ENCODE results near the gene PDZRN3. TPM values are rescaled to one million over a fixed set of nuclear protein-coding genes. Genes with fewer than 3 reads are reported as not detected.
A peak's percentile ranks its signal among the peaks of the same experiment; 100 is the strongest.

The PDZRN3 gene
- total and polyA plus RNA-seq, 2 experiments from 2014 or later: 7.5 to 14.0 TPM

- TF ChIP-seq ZNF462 (CRISPR knock-in tag; IDR thresholded peaks at IDR 0.05) (no peak), ETS1 (IDR thresholded peaks at IDR 0.05) (no peak), REST (IDR thresholded peaks at IDR 0.05; ENCODE audit: unreplicated experiment) (no peak), ZNF114 (CRISPR knock-in tag; IDR thresholded peaks at IDR 0.05) (no peak)
These were observed 231.7 kb downstream of the PDZRN3 start (continued) for GRCh38 chr3:73393005-73393404.

GRCh38 chr3:73391984-73392383 lies 232.8 kb downstream of the PDZRN3 start:
- Histone ChIP-seq H2AFZ (no peak overlapping the region), H4K20me1 (replicated peaks; ENCODE audit: insufficient read depth) (no peaks in the 10 kb centered on the region), H3K4me1 (ENCODE audit: insufficient read depth) (no peaks in the 10 kb centered on the region), H3K27ac (ENCODE audit: low read depth) (no peak overlapping the region), H3F3A (replicated peaks; ENCODE audit: low read depth) (no peaks in the 10 kb centered on the region), H3K4me2 (no peak overlapping the region), H3K27me3 (ENCODE audit: insufficient read depth) (no peaks in the 10 kb centered on the region), H3K4me3 (no peak overlapping the region), H3K79me2 (replicated peaks; ENCODE audit: insufficient read depth) (no peaks in the 10 kb centered on the region), H3K9me2 (ENCODE audit: insufficient read depth) (0 out of 2 replicates have a peak, but pooled peaks cover 3% of the 10 kb centered on the region), H3K36me3 (ENCODE audit: insufficient read depth) (no peaks in the 10 kb centered on the region; the same call in 1 of the 2 replicates)
- Mint-ChIP-seq H3K4me1 (no peaks in the 10 kb centered on the region), H3K27ac (peak overlapping the region; percentile 11; the same call in 1 of the 2 replicates), H3K27me3 (ENCODE audit: insufficient read depth, low read depth, poor library complexity) (no peaks in the 10 kb centered on the region), H3K4me3 (no peak overlapping the region), H3K9me3 (no peaks in the 10 kb centered on the region), H3K36me3 (ENCODE audit: low read depth) (no peaks in the 10 kb centered on the region)
- no peak for ATAC-seq
- no peak for DNase-seq (ENCODE audit: low spot score)
- TF ChIP-seq CREB1 (CRISPR knock-in tag; IDR thresholded peaks at IDR 0.05; ENCODE audit: low read depth): no peak
